ENCODE measurements around the gene PLEKHM3.

DNA sequence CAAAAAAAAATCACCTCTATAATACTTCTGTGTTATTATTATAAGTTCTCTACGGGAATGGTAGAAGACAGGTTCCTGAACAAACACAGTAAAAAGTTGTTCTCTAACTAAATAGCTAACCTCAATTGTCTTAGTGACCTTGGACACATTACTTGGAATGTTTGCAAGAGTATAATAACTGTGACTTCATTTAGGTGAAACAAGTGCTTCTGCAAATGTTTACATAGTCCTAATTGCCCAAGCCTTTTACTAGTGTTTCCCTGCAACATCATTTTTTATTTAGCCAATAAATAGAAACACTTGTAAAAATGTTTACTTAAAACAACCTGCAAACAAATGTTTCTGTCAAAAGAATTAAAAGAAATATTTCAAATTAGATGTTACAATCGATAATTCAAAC is 9.9 kb downstream of the PLEKHM3 start:
- TF ChIP-seq GABPA (IDR thresholded peaks at IDR 0.05 in 1 of 2, conservative IDR thresholded peaks at IDR 0.05 in 1 of 2) (no peak), JUND (IDR thresholded peaks at IDR 0.05) (no peak), HNF4A (conservative IDR thresholded peaks at IDR 0.05) (peak; percentile 10), TAF1 (conservative IDR thresholded peaks at IDR 0.05) (no peak), HNF4G (IDR thresholded peaks at IDR 0.05) (no peak)
- TF ChIP-seq, protein P1, sequence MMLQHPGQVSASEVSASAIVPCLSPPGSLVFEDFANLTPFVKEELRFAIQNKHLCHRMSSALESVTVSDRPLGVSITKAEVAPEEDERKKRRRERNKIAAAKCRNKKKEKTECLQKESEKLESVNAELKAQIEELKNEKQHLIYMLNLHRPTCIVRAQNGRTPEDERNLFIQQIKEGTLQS (IDR thresholded peaks at IDR 0.05), result no peak
- TF ChIP-seq, protein P2, sequence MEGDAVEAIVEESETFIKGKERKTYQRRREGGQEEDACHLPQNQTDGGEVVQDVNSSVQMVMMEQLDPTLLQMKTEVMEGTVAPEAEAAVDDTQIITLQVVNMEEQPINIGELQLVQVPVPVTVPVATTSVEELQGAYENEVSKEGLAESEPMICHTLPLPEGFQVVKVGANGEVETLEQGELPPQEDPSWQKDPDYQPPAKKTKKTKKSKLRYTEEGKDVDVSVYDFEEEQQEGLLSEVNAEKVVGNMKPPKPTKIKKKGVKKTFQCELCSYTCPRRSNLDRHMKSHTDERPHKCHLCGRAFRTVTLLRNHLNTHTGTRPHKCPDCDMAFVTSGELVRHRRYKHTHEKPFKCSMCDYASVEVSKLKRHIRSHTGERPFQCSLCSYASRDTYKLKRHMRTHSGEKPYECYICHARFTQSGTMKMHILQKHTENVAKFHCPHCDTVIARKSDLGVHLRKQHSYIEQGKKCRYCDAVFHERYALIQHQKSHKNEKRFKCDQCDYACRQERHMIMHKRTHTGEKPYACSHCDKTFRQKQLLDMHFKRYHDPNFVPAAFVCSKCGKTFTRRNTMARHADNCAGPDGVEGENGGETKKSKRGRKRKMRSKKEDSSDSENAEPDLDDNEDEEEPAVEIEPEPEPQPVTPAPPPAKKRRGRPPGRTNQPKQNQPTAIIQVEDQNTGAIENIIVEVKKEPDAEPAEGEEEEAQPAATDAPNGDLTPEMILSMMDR (IDR thresholded peaks at IDR 0.05; ENCODE audit: low read depth, low read length, missing input control), result no peak
- TF ChIP-seq, protein P3, sequence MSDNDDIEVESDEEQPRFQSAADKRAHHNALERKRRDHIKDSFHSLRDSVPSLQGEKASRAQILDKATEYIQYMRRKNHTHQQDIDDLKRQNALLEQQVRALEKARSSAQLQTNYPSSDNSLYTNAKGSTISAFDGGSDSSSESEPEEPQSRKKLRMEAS (IDR thresholded peaks at IDR 0.05), result no peak
- TF ChIP-seq, protein P4, sequence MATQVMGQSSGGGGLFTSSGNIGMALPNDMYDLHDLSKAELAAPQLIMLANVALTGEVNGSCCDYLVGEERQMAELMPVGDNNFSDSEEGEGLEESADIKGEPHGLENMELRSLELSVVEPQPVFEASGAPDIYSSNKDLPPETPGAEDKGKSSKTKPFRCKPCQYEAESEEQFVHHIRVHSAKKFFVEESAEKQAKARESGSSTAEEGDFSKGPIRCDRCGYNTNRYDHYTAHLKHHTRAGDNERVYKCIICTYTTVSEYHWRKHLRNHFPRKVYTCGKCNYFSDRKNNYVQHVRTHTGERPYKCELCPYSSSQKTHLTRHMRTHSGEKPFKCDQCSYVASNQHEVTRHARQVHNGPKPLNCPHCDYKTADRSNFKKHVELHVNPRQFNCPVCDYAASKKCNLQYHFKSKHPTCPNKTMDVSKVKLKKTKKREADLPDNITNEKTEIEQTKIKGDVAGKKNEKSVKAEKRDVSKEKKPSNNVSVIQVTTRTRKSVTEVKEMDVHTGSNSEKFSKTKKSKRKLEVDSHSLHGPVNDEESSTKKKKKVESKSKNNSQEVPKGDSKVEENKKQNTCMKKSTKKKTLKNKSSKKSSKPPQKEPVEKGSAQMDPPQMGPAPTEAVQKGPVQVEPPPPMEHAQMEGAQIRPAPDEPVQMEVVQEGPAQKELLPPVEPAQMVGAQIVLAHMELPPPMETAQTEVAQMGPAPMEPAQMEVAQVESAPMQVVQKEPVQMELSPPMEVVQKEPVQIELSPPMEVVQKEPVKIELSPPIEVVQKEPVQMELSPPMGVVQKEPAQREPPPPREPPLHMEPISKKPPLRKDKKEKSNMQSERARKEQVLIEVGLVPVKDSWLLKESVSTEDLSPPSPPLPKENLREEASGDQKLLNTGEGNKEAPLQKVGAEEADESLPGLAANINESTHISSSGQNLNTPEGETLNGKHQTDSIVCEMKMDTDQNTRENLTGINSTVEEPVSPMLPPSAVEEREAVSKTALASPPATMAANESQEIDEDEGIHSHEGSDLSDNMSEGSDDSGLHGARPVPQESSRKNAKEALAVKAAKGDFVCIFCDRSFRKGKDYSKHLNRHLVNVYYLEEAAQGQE (IDR thresholded peaks at IDR 0.05), result no peak

Measured in liver (tissue), 3 donors.